Endothelial cell of umbilical vein (primary cell): Measurements from ENCODE around the gene PCLO. TPM values are rescaled to one million over a fixed set of nuclear protein-coding genes. Genes with fewer than 3 reads are reported as not detected.

Experiments
- BruUV-seq: library from RNA; stranded (reverse); fragments of 400-500 nt; replicated peaks from 2 replicates; lab custom pipeline; 2021; lab: Mats Ljungman, UMichigan
- CTCF ChIA-PET: fragments of 300-600, 350-600 bp; sonication (Branson Sonifier 250); formaldehyde crosslinking; loops from one replicate; lab custom pipeline; 2021; ENCODE audit warnings: antibody characterized with exemption, inconsistent platforms; lab: Charles Lee
- POLR2A ChIA-PET: fragments of 300-600, 350-600 bp; sonication (Branson Sonifier 250); formaldehyde crosslinking; loops from one replicate; lab custom pipeline; 2021; ENCODE audit warnings: antibody characterized with exemption, inconsistent platforms; lab: Charles Lee
- DNase-seq: peaks from one replicate; pipeline ENCODE4 v3.0.0-alpha.2; 2011; ENCODE audit warnings: low read depth, low spot score
- FAIRE-seq: peaks from 2 replicates; lab custom pipeline; 2011; peaks lifted over from hg19 to GRCh38; lab: Jason Lieb, UNC
- H2AFZ ChIP-seq: 2 replicates; pipeline ENCODE4 v1.6.0; 2012; ENCODE audit warnings: low read depth, low read length, control low read depth, inconsistent platforms
- H3K27ac ChIP-seq: 2 replicates; pipeline ENCODE4 v1.5.1; 2011; ENCODE audit warnings: low read depth, mild to moderate bottlenecking, control low read depth, low read length, moderate library complexity; ENCODE audit not compliant: insufficient read depth
- H3K27me3 ChIP-seq, 2 experiments: 2 replicates each; pipeline versions ENCODE4 v1.6.0 to v1.6.1; 2011; ENCODE audit warnings: low read length in 2 of 2, mixed read lengths in 1 of 2; ENCODE audit not compliant: control insufficient read depth in 2 of 2, insufficient read depth in 2 of 2
- H3K36me3 ChIP-seq, 2 experiments: 2 replicates in 1 of 2; 3 replicates in 1 of 2; pipeline ENCODE4 v1.5.1; 2011; ENCODE audit warnings: low read length in 2 of 2, mild to moderate bottlenecking in 1 of 2, moderate library complexity in 1 of 2; ENCODE audit not compliant: control insufficient read depth in 2 of 2, insufficient read depth in 2 of 2; ENCODE audit errors: extremely low read depth in 1 of 2
- H3K4me1 ChIP-seq: 3 replicates; pipeline ENCODE4 v1.5.1; 2011; ENCODE audit warnings: mild to moderate bottlenecking, low read length; ENCODE audit not compliant: control insufficient read depth, insufficient read depth; ENCODE audit errors: extremely low read depth
- H3K4me2 ChIP-seq: 2 replicates; pipeline ENCODE4 v1.6.1; 2011; ENCODE audit warnings: low read length, control low read depth, mixed read lengths; ENCODE audit not compliant: insufficient read depth
- H3K4me3 ChIP-seq, 3 experiments: fragments of 200-600 bp in 1 of 3; sonication (generic), shearing (Covaris generic) in 1 of 3; replicated peaks in 1 of 3; 2 replicates each; pipeline ENCODE4 v1.5.1; 2011 to 2016; ENCODE audit warnings: control low read depth in 3 of 3, low read length in 3 of 3, mild to moderate bottlenecking in 2 of 3, inconsistent platforms in 1 of 3, low read depth in 1 of 3, moderate library complexity in 1 of 3; ENCODE audit not compliant: insufficient read depth in 1 of 3
- H3K79me2 ChIP-seq: 2 replicates; pipeline ENCODE4 v1.6.0; 2012; ENCODE audit warnings: low read length, inconsistent platforms; ENCODE audit not compliant: control insufficient read depth, insufficient read depth
- H3K9ac ChIP-seq: replicated peaks from 2 replicates; pipeline ENCODE3; 2011; ENCODE audit warnings: low read length, control low read depth; ENCODE audit not compliant: insufficient read depth; ENCODE audit errors: extremely low read depth
- H3K9me1 ChIP-seq: replicated peaks from 3 replicates; pipeline ENCODE4 v1.6.0; 2011; ENCODE audit warnings: mild to moderate bottlenecking, low read length; ENCODE audit not compliant: control insufficient read depth, insufficient read depth; ENCODE audit errors: extremely low read depth
- H3K9me3 ChIP-seq: replicated peaks from 2 replicates; pipeline ENCODE4 v1.5.1; 2012; ENCODE audit warnings: low read length, inconsistent platforms; ENCODE audit not compliant: control insufficient read depth, insufficient read depth
- H4K20me1 ChIP-seq: replicated peaks from 2 replicates; pipeline ENCODE3; 2011; ENCODE audit warnings: mild to moderate bottlenecking, low read length; ENCODE audit not compliant: control insufficient read depth, insufficient read depth; ENCODE audit errors: extremely low read depth
- CTCF ChIP-seq, 2 donors: IDR thresholded peaks; 1 replicate in 1 of 2; 2 replicates in 1 of 2; pipeline ENCODE4 v1.5.1; 2011; ENCODE audit warnings: low read length in 2 of 2, mild to moderate bottlenecking in 2 of 2, moderate library complexity in 2 of 2, control low read depth in 1 of 2, inconsistent platforms in 1 of 2, low read depth in 1 of 2; ENCODE audit not compliant: insufficient read depth in 1 of 2; ENCODE audit errors: extremely low read depth in 1 of 2
- EZH2 ChIP-seq: IDR thresholded peaks from 2 replicates; pipeline ENCODE4 v1.6.1; 2012; ENCODE audit warnings: borderline replicate concordance, low read depth, mild to moderate bottlenecking, moderate library complexity, low read length, inconsistent platforms; ENCODE audit not compliant: severe bottlenecking
- FOS ChIP-seq: IDR thresholded peaks from 2 replicates; pipeline ENCODE4 v1.6.1; 2011; ENCODE audit warnings: mild to moderate bottlenecking, low read length, moderate library complexity, borderline replicate concordance; ENCODE audit not compliant: insufficient read depth
- GATA2 ChIP-seq: IDR thresholded peaks from 2 replicates; pipeline ENCODE4 v1.7.0; 2011; ENCODE audit warnings: low read depth, mild to moderate bottlenecking, moderate library complexity, mixed read lengths, low read length; ENCODE audit not compliant: insufficient read length, insufficient read depth
- JUN ChIP-seq: IDR thresholded peaks from 2 replicates; pipeline ENCODE4 v1.6.1; 2011; ENCODE audit warnings: borderline replicate concordance, low read depth; ENCODE audit not compliant: insufficient read length, insufficient read depth
- MAX ChIP-seq: IDR thresholded peaks from 2 replicates; pipeline ENCODE4 v1.6.1; 2011; ENCODE audit not compliant: insufficient read depth, insufficient read length
- MYC ChIP-seq: IDR thresholded peaks from one replicate; pipeline ENCODE4 v1.6.1; 2011; ENCODE audit warnings: mild to moderate bottlenecking, low read depth, low read length
- POLR2A ChIP-seq: IDR thresholded peaks from 2 replicates; pipeline ENCODE4 v1.6.1; 2012; ENCODE audit warnings: low read depth, mild to moderate bottlenecking, control low read depth, low read length
- POLR2AphosphoS5 ChIP-seq: IDR thresholded peaks from 2 replicates; pipeline ENCODE4 v1.6.1; 2012; ENCODE audit warnings: low read depth, mild to moderate bottlenecking, control low read depth, low read length, moderate library complexity; ENCODE audit not compliant: insufficient read depth
- dilution Hi-C: fragments of 300-500 bp; cut with MboI; formaldehyde crosslinking; loops from one replicate; pipeline ENCODE4 v1.15.0; 2019; ENCODE audit warnings: low sequenced_read_pairs; ENCODE audit not compliant: extremely low pct_ligation_motif_present
- intact Hi-C: fragments of 100-400 bp; cut with micrococcal nuclease; formaldehyde crosslinking; loops from one replicate; pipeline ENCODE4 v1.10.0; 2022
- polyA plus RNA-seq, 4 experiments: library from polyadenylated mRNA; depleted of rRNA in 3 of 4; stranded (reverse) in 3 of 4; unstranded in 1 of 4; fragments of >200 nt; gene quantifications; 2 replicates each; pipeline versions ENCODE4 v1.2.1 to v1.2.3, GENCODE V29; 2011 to 2012; ENCODE audit warnings: missing spikeins in 1 of 4
- total RNA-seq: library from RNA; stranded (reverse); gene quantifications from 2 replicates; pipeline ENCODE4 v1.2.3, GENCODE V29; 2021

The PCLO gene
- total and polyA plus RNA-seq, 2 donors (not counting 3 experiments of a cell fraction or from before 2014, with no cell fraction given): 0.04 to 0.75 TPM

- POLR2A ChIA-PET: no interaction called here
- dilution Hi-C loops (no loop called here), intact Hi-C loops (loop anchor here (1.0 kb wide), 4 partner anchors 49 to 264 kb away; no protein-coding TSS in a partner anchor)
- FAIRE-seq (no peak), DNase-seq (peak; percentile 65)
- Histone ChIP-seq H3K4me1 (peaks cover 18% of the 10 kb centered on the region), H3K27ac (peak overlapping the region; percentile 98), H4K20me1 (no peaks in the 10 kb centered on the region), H3K27me3 (no peaks in the 10 kb centered on the region), H3K9ac (peak overlapping the region; percentile 44), H3K79me2 (no peaks in the 10 kb centered on the region), H3K36me3 (no peaks in the 10 kb centered on the region), H3K9me1 (no peaks in the 10 kb centered on the region), H3K4me3 (no peak overlapping the region), H2AFZ (peak overlapping the region; percentile 66), H3K4me2 (peak overlapping the region; percentile 62), H3K9me3 (no peaks in the 10 kb centered on the region)
- TF ChIP-seq FOS (peak; percentile 10), MAX (no peak), EZH2 (no peak), POLR2AphosphoS5 (no peak), MYC (no peak), GATA2 (no peak), CTCF (IDR thresholded peaks at IDR 0.05; ENCODE audit: extremely low read depth in 1 of 2, insufficient read depth in 1 of 2, low read depth in 1 of 2, low read length in 2 of 2) (no peak), POLR2A (no peak), JUN (peak; percentile 78)
- CTCF ChIA-PET: interaction anchor here (1.0 to 1.9 kb wide), 3 partner anchors 23 to 118 kb away, joined by 3 to 9 read pairs (median 4); no protein-coding TSS in a partner anchor
- BruUV-seq: TSS peak; percentile 98
Observed at GRCh38 chr7:82859106-82859850, 303.4 kb downstream of the PCLO start.
